K562 (cell line): ENCODE measurements around the gene PAN2. TPM values are rescaled to one million over a fixed set of nuclear protein-coding genes. Genes with fewer than 3 reads are reported as not detected.

Experiments used
- CBFA2T3 ChIP-seq: fragments of 450-650 bp; IDR thresholded peaks from 2 replicates; pipeline ENCODE4 v1.6.1; 2017
- E2F6 ChIP-seq, 2 experiments: IDR thresholded peaks; 2 replicates each; pipeline ENCODE4 v1.6.1; 2011; ENCODE audit warnings: borderline replicate concordance in 1 of 2, control low read depth in 1 of 2, low read depth in 1 of 2, low read length in 1 of 2, mild to moderate bottlenecking in 1 of 2, mixed read lengths in 1 of 2, moderate library complexity in 1 of 2; ENCODE audit not compliant: insufficient read depth in 1 of 2, insufficient read length in 1 of 2, poor library complexity in 1 of 2, severe bottlenecking in 1 of 2; ENCODE audit errors: extremely low read depth in 1 of 2
- SIX5 ChIP-seq, 2 experiments: IDR thresholded peaks; 2 replicates each; pipeline ENCODE4 v1.6.1; 2011; ENCODE audit warnings: low read length in 2 of 2, borderline replicate concordance in 1 of 2, low read depth in 1 of 2, mild to moderate bottlenecking in 1 of 2, moderate library complexity in 1 of 2; ENCODE audit not compliant: insufficient read depth in 1 of 2
- ZNF318 ChIP-seq, 2 experiments: fragments of 450-650 bp; IDR thresholded peaks; 2 replicates each; pipeline ENCODE4 v1.6.1; 2016; ENCODE audit warnings: mild to moderate bottlenecking in 2 of 2, borderline replicate concordance in 1 of 2, low read depth in 1 of 2, moderate library complexity in 1 of 2
- polyA plus RNA-seq, 8 experiments: library from polyadenylated mRNA; depleted of rRNA in 4 of 8; stranded (reverse) in 5 of 8; unstranded in 3 of 8; fragments of >200 nt; fragmentation: Nextera tagmentation in 2 of 8; fragmentation: Illumina TruSeq in 1 of 8; extraction: Ambion mirVana in 2 of 8; extraction: Trizol in 1 of 8; gene quantifications; 2 replicates each; pipeline versions ENCODE4 v1.2.1 to v1.2.3, GENCODE V29; 2011 to 2014; ENCODE audit warnings: inconsistent platforms in 1 of 8, missing spikeins in 1 of 8
- total RNA-seq, 7 experiments: library from RNA; depleted of rRNA in 6 of 7; stranded (reverse); fragments of >200 nt in 6 of 7; fragmentation: Illumina TruSeq in 2 of 7; extraction: Trizol in 2 of 7; gene quantifications; 2 replicates each; pipeline versions ENCODE4 v1.2.1 to v1.2.3, GENCODE V29; 2011 to 2021; ENCODE audit warnings: low replicate concordance in 1 of 7
- TF ChIP-seq, protein P1 (sequence below): fragments of 250-450 bp; sonication (Bioruptor Pico); IDR thresholded peaks from 2 replicates; pipeline ENCODE4 v1.8.0; 2021; ENCODE audit warnings: moderate library complexity, mild to moderate bottlenecking, inconsistent platforms
- TF ChIP-seq, protein P2 (sequence below): IDR thresholded peaks from 2 replicates; pipeline ENCODE4 v1.6.1; 2011; ENCODE audit warnings: borderline replicate concordance, low read depth, mild to moderate bottlenecking, moderate library complexity, low read length; ENCODE audit not compliant: insufficient read depth, poor library complexity, severe bottlenecking

The PAN2 gene
- total and polyA plus RNA-seq, 9 of the 15 experiments (the other 6 are each of a cell fraction or from before 2014, with no cell fraction given), result 15.0 to 66.1 (median 25.9) TPM

DNA sequence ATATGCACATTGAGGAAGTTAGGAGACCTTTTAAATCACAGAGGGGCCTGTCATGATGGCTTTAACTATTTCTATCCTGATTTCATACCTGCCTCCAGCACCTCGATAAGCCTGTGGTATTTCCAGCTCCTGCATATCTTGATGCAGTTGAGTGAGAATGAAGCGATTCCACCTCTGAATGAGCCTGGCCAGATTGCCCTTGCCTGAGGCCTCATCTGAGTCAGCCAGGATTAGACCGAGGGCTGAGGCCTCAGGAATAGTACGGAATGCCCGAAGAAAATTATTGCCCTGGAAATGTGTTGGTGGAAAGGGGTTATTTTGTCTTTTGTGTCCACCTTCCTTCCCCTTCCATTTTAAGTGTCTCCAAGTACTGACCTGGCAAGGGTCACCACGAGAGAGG, 9.6 kb downstream of the PAN2 start (continued):
- TF ChIP-seq E2F6 (IDR thresholded peaks at IDR 0.05; ENCODE audit: borderline replicate concordance in 1 of 2, extremely low read depth in 1 of 2, insufficient read depth in 1 of 2, insufficient read length in 1 of 2, low read depth in 1 of 2, low read length in 1 of 2, poor library complexity in 1 of 2, severe bottlenecking in 1 of 2) (no peak), ZNF318 (IDR thresholded peaks at IDR 0.05; ENCODE audit: borderline replicate concordance in 1 of 2, low read depth in 1 of 2) (no peak), CBFA2T3 (no peak), SIX5 (IDR thresholded peaks at IDR 0.05; ENCODE audit: borderline replicate concordance in 1 of 2, insufficient read depth in 1 of 2, low read depth in 1 of 2, low read length in 2 of 2) (no peak)
- TF ChIP-seq, protein P1, sequence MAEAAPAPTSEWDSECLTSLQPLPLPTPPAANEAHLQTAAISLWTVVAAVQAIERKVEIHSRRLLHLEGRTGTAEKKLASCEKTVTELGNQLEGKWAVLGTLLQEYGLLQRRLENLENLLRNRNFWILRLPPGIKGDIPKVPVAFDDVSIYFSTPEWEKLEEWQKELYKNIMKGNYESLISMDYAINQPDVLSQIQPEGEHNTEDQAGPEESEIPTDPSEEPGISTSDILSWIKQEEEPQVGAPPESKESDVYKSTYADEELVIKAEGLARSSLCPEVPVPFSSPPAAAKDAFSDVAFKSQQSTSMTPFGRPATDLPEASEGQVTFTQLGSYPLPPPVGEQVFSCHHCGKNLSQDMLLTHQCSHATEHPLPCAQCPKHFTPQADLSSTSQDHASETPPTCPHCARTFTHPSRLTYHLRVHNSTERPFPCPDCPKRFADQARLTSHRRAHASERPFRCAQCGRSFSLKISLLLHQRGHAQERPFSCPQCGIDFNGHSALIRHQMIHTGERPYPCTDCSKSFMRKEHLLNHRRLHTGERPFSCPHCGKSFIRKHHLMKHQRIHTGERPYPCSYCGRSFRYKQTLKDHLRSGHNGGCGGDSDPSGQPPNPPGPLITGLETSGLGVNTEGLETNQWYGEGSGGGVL (CRISPR knock-in tag), result no peak
- TF ChIP-seq, protein P2, sequence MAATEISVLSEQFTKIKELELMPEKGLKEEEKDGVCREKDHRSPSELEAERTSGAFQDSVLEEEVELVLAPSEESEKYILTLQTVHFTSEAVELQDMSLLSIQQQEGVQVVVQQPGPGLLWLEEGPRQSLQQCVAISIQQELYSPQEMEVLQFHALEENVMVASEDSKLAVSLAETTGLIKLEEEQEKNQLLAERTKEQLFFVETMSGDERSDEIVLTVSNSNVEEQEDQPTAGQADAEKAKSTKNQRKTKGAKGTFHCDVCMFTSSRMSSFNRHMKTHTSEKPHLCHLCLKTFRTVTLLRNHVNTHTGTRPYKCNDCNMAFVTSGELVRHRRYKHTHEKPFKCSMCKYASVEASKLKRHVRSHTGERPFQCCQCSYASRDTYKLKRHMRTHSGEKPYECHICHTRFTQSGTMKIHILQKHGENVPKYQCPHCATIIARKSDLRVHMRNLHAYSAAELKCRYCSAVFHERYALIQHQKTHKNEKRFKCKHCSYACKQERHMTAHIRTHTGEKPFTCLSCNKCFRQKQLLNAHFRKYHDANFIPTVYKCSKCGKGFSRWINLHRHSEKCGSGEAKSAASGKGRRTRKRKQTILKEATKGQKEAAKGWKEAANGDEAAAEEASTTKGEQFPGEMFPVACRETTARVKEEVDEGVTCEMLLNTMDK, result no peak
- TF ChIP-seq, all 486 proteins: peak for 0
